MM.1S (cell line): ENCODE results near the gene MAGI2.

Experiments used
- CTCF ChIP-seq: fragments of 300-600 bp; sonication (generic); IDR thresholded peaks from 2 replicates; pipeline ENCODE4 v1.5.1; 2016; ENCODE audit warnings: antibody characterized with exemption, low read length, mixed read lengths
- EZH2 ChIP-seq: fragments of 300-600 bp; sonication (generic); optimal IDR thresholded peaks from 2 replicates; pipeline ENCODE3; 2017; ENCODE audit warnings: low read depth, mild to moderate bottlenecking, antibody characterized with exemption, low read length, mixed read lengths
- EZH2phosphoT487 ChIP-seq: fragments of 300-600 bp; sonication (generic); IDR thresholded peaks from 2 replicates; pipeline ENCODE4 v1.6.1; 2018; ENCODE audit warnings: antibody characterized with exemption, low read length

GRCh38 chr7:79332091-79332490, 121.4 kb downstream of the MAGI2 start:
- no peak for TF ChIP-seq EZH2phosphoT487
- no peak for TF ChIP-seq CTCF
- TF ChIP-seq EZH2, result no peak
